Astrocyte of the spinal cord (primary cell): Measurements from ENCODE around the gene EPB41L5.
A peak's percentile ranks its signal among the peaks of the same experiment; 100 is the strongest.

Experiments
- DNase-seq: peaks from one replicate; pipeline ENCODE4 v3.0.0; 2011; ENCODE audit warnings: low read depth, low spot score
- H3K4me3 ChIP-seq: 2 replicates; pipeline ENCODE4 v1.5.1; 2011; ENCODE audit warnings: low read depth, mild to moderate bottlenecking, low read length, moderate library complexity
- in situ Hi-C: cut with HindIII; loops from 2 replicates; pipeline ENCODE4 v1.10.0; 2017; ENCODE audit warnings: low sequenced_read_pairs
- TF ChIP-seq, protein P1 (sequence below): IDR thresholded peaks from 2 replicates; pipeline ENCODE4 v1.5.1; 2012; ENCODE audit warnings: low read depth, mild to moderate bottlenecking, low read length, inconsistent platforms

The EPB41L5 gene

DNA sequence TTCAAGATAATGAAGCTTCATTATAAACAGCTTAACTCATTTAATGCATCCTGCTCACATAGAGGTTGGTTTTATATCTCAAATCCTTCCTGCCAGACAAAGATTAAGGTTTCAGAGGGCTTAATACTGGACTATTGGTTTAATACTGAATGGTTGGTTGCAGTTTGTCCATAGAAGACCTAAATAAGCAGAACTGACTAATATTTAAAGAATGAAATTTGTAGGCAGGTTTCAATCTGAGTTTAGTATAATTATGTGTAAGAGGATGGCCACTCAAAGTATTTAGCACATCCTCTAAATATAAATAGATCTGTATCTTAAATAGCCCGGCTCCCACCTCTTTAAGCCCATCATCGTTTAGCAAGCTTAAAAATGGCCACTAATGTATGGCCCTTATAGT lies 92.5 kb downstream of the EPB41L5 start:
- H3K4me3 ChIP-seq, result no peak overlapping the region
- DNase-seq, result no peak
- TF ChIP-seq, protein P1, sequence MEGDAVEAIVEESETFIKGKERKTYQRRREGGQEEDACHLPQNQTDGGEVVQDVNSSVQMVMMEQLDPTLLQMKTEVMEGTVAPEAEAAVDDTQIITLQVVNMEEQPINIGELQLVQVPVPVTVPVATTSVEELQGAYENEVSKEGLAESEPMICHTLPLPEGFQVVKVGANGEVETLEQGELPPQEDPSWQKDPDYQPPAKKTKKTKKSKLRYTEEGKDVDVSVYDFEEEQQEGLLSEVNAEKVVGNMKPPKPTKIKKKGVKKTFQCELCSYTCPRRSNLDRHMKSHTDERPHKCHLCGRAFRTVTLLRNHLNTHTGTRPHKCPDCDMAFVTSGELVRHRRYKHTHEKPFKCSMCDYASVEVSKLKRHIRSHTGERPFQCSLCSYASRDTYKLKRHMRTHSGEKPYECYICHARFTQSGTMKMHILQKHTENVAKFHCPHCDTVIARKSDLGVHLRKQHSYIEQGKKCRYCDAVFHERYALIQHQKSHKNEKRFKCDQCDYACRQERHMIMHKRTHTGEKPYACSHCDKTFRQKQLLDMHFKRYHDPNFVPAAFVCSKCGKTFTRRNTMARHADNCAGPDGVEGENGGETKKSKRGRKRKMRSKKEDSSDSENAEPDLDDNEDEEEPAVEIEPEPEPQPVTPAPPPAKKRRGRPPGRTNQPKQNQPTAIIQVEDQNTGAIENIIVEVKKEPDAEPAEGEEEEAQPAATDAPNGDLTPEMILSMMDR, result no peak
- in situ Hi-C loops, result no loop called here

DNA sequence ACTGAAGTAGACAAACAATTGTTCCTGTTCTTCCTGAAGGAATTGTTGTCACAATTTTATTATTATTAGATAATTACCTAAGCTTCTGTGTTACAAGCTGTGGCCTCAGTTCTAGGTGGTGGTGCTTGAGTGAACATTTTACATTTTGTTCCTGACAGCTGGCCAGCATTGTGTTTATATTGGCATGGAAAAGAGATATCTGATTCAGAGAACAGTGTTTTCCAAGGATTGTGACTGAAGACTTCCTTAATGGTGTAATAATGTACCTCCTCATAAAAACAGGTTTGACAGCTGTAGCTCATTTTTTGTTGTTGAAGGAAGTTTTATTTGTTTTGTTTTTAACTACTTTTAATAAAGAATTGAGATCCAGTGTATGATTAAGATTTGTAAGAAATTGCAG lies 95.2 kb downstream of the EPB41L5 start:
- in situ Hi-C loops, result no loop called here
- H3K4me3 ChIP-seq, result no peak overlapping the region
- TF ChIP-seq, protein P1, result no peak
- peak; percentile 88 for DNase-seq

DNA sequence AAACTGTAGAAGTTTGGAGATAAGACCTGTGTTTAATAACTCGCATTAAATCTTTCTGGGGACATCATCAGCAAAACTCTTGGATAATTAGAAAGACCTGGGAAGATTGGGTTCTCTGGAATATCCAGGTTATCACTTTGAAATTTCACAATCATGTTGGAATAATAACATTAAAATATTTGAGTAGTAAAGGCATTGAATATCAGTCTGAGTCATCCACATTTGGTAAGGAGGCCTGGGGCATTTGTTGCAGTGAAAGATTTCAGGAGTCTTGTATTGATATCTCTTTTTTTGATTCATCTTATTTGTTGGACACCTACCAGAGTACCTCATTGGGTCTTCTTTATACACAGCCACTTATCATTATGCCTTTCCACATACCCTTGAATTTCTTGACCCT lies 95.9 kb downstream of the EPB41L5 start:
- TF ChIP-seq, protein P1, result no peak
- no peak overlapping the region for H3K4me3 ChIP-seq
- in situ Hi-C loops, result no loop called here
- peak; percentile 42 for DNase-seq

DNA sequence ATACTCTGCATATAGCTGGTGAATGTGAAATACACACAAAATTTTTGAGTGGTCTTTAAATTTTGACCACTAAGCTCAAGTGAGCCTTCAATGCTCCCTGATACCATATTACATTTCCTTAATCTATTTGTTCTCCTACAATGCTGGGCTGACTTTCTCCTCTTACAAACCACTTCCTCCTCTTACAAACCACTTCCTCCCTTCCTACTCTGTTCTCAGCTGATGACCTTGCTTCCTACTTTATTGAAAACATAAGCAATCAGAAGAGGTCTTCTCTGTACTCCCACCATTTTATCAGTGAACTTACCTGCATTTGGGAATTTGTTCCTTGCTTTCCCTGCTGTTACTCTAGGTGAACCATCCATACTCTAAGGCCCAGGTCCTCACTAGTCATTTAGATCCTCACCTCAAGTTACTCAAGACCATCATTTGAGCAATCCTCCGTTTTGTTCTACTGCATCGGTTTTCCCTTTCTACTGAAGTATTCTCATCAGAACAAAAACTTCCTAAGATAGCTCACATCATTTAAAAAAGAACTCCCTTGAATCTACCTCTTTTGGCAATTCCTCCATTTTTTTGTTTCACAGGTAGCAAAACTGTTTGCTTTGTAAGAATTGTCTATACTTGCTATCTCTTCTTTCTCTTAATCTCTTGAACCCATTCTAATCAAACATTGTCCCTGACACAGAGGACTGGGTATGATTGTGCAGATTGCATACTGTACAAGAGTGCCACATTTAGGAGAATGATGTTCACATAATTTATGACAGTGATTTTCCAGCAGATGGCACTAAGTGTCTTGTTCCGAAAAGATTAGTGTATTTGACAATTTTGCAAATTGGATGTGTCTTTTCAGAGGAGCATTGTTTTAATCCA lies 96.5 kb downstream of the EPB41L5 start:
- peak; percentile 58 for DNase-seq
- no peak overlapping the region for H3K4me3 ChIP-seq
- TF ChIP-seq, protein P1, result peak; percentile 31
- in situ Hi-C loops, result no loop called here

DNA sequence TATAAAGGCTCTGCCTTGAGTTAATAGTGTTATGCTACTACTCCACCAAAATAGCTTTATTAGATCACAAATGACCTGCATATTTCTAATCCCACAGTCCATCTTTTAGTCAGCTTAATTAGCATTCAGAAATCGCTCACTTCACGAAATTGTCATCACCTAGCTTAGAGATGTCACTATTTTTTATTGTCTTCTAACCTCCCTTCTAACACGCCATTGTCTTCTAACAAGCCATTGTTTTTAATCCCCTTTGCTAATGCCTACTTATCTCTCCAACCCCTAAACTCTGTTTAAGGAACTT lies 97.1 kb downstream of the EPB41L5 start:
- in situ Hi-C loops, result no loop called here
- no peak overlapping the region for H3K4me3 ChIP-seq
- TF ChIP-seq, protein P1, result no peak
- DNase-seq, result no peak

DNA sequence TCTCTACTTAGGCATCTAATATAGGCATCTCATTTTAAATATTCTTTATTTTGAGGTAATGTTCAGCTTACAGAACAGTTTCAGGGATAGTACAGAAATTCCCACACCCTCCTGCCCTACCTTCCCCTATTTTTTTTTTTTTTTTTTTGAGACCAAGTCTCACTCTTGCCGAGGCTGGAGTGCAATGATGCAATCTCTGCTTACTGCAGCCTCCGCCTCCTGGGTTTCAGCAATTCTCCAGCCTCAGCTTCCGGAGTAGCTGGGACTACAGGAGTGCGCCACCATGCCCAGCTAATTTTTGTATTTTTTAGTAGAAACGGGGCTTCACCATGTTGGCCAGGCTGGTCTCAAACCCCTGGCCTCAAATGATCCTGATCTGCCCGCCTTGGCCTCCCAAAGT lies 97.6 kb downstream of the EPB41L5 start:
- H3K4me3 ChIP-seq, result no peak overlapping the region
- no peak for DNase-seq
- TF ChIP-seq, protein P1, result no peak
- in situ Hi-C loops, result no loop called here
